GM12891 (cell line): ENCODE measurements around the gene CA12.

Experiments
- PAX5 ChIP-seq: IDR thresholded peaks from 2 replicates; pipeline ENCODE4 v1.6.1; 2011; ENCODE audit warnings: low read length, moderate library complexity, mild to moderate bottlenecking; ENCODE audit not compliant: insufficient read depth, severe bottlenecking
- POLR2A ChIP-seq: IDR thresholded peaks from 2 replicates; pipeline ENCODE4 v1.6.1; 2011; ENCODE audit warnings: low read depth, low read length, control low read depth
- POLR2AphosphoS5 ChIP-seq: IDR thresholded peaks from 2 replicates; pipeline ENCODE4 v1.6.1; 2011; ENCODE audit warnings: low read depth, low read length, control low read depth
- POU2F2 ChIP-seq: IDR thresholded peaks from 2 replicates; pipeline ENCODE4 v1.6.1; 2011; ENCODE audit warnings: low read depth, mild to moderate bottlenecking, control low read depth, low read length, moderate library complexity
- SPI1 ChIP-seq: IDR thresholded peaks from 2 replicates; pipeline ENCODE4 v1.6.1; 2011; ENCODE audit warnings: low read depth, low read length, control low read depth
- TAF1 ChIP-seq: IDR thresholded peaks from 2 replicates; pipeline ENCODE4 v1.6.1; 2011; ENCODE audit warnings: low read depth, low read length, control low read depth

DNA sequence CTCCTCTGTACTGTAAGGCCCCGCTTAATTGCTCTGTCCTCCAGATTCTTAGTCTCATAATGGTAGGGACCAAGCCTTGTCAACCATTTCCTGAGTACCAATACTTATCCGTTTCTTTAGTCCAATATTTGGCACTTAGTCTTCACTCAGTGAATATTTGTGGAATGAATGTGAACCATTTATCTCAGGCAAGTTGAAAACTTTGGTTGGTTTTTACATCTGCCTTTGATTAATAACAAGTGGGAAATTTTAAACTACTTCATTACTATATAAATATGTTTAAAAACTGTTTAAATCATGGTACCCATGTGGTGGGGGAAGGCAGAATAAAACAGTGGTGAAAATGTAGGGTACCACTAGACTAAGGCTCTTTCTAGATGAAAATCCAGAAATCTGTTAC is 15.2 kb downstream of the CA12 start:
- TF ChIP-seq TAF1 (no peak), POLR2A (no peak), POLR2AphosphoS5 (no peak), PAX5 (no peak), POU2F2 (no peak), SPI1 (no peak)
